Adrenal gland (tissue), 5 donors: ENCODE measurements around the gene KIF14.

Experiments
- CTCF ChIP-seq, 6 experiments: fragments of 450-650 bp in 4 of 6; fragments of 200-600 bp in 2 of 6; sonication (generic) in 1 of 6; IDR thresholded peaks; 1 replicate in 5 of 6; 2 replicates in 1 of 6; pipeline versions ENCODE4 v1.5.1 to v1.8.0; 2016 to 2021; ENCODE audit warnings: antibody characterized with exemption in 6 of 6, mild to moderate bottlenecking in 2 of 6, moderate library complexity in 1 of 6
- POLR2A ChIP-seq, 2 donors: fragments of 450-650 bp; IDR thresholded peaks; one replicate each; pipeline ENCODE4 v1.6.1; 2017; ENCODE audit warnings: antibody characterized with exemption in 2 of 2, mild to moderate bottlenecking in 2 of 2, moderate library complexity in 1 of 2
- donor health status: DM: no; HTN: no; CAD: no.

GRCh38 chr1:200538179-200538578 is 82.4 kb downstream of the KIF14 start:
- TF ChIP-seq CTCF (IDR thresholded peaks at IDR 0.05): no peak
- TF ChIP-seq POLR2A (IDR thresholded peaks at IDR 0.05): no peak
